Tongue (tissue), 2 donors: Measurements from ENCODE around the gene CAMTA1. TPM values are rescaled to one million over a fixed set of nuclear protein-coding genes. Genes with fewer than 3 reads are reported as not detected.
"Not testable (repeated sequence)": the region's sequence is repeated elsewhere in the genome, so short reads cannot be mapped to it uniquely, and the experiment has no call there.

Experiments
- DNase-seq: peaks from one replicate; pipeline ENCODE4 v3.0.0-alpha.2; 2015
- total RNA-seq: library from RNA; depleted of rRNA; stranded (reverse); fragments of >200 nt; gene quantifications from one replicate; pipeline ENCODE4 v1.2.3, GENCODE V29; 2014

The CAMTA1 gene
- total RNA-seq, 1 donor from 2014 or later = 60.6 TPM

DNA sequence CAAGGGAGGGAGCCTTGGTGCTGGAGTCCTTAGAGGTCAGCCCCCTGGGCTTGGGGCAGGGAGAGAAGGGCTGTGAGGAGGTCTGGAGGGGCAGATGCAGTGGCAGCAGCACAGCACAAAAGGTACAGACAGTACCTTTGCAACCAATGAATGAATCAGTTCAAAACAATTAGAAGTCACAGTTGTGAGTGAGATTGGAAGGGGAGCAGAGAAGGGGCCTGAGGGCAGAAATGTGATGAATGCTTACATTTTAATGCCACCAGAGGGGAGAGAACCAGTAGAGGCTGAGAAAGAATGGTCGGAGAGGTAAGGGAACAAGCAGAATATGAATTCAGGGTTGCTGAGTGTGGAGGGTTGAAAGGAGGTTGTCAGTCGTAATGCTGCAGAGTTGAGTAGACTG lies 24.2 kb downstream of the CAMTA1 start:
- DNase-seq = no peak

DNA sequence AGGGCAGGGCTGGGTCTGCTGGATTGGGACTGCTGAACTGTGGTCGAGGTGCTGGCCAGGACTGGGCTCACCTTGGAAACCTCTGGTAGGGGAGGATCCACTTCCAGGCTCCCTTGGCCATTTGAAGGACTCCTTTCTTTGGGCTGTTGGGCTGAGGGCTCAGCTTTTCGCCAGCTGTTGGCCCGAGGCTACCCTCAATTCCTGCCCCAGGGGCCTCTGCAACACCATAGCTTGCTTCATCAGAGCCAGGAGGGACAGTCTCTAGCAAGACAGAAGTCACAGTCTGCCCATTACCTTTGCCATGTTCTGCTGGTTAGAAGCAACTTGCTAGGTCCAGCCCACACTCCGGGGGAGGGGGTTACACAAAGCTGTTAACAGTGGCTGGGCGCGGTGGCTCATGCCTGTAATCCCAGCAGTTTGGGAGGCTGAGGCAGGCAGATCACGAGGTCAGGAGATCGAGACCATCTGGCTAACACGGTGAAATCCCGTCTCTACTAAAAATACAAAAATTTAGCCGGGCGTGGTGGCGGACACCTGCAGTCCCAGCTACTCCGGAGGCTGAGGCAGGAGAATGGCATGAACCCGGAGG lies 25.0 kb downstream of the CAMTA1 start:
- not testable (repeated sequence) for DNase-seq

DNA sequence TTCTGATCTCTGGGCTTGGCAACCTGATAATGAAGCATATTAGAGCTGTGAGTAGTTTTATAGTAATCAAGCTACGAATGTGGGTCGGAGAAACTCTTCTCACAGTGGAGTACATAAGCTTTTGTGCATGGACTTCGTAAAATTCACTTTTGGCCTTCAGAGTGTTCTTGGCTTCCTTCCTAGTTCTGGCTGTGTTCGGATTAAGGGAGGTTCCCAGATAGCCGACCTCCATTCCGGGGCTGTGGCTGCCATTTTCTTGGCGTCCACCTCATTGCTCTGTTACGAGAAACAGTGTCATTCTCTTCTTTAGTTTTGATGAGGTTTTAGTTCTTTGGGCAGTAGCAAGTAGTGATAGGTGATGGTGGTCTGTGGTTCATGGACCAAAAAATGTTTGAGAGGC lies 26.3 kb downstream of the CAMTA1 start:
- DNase-seq = no peak

DNA sequence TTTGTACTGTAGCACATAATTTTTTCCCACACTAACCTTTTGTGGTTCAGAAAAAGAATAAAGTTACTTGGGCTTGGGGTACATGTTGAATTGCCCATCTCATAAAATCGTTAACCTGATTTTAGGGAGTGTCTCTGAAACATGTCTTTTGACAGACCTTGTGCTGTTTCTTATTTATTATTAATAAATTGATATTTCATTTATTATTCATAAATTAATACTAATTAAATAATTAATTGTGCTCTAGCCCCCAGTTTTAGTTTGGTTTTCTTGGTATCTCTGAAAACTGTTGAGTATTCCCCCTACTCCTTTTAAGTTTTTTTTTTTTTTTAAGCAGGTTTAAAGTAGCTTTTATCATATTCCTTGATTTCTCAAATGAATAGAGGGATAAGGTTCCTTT lies 27.9 kb downstream of the CAMTA1 start:
- DNase-seq = no peak

DNA sequence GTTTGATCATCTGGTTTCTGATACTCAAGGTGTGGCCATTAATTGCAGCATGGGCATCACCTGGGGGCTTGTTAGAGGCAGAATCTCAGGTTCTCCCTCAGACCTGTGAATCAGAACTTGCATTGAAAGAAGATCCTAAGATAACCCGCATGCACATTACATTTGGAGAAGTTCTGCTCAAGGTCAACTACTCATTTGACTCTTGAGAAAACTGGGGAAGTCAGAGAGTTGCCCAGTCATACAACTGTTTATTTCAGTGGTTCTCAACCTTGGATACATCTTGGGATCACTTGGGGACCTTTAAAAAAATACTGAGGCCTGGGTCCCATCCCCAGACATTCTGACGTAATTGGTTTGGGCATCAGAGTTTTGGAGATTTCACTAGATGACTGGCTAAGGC lies 30.5 kb downstream of the CAMTA1 start:
- no peak for DNase-seq

DNA sequence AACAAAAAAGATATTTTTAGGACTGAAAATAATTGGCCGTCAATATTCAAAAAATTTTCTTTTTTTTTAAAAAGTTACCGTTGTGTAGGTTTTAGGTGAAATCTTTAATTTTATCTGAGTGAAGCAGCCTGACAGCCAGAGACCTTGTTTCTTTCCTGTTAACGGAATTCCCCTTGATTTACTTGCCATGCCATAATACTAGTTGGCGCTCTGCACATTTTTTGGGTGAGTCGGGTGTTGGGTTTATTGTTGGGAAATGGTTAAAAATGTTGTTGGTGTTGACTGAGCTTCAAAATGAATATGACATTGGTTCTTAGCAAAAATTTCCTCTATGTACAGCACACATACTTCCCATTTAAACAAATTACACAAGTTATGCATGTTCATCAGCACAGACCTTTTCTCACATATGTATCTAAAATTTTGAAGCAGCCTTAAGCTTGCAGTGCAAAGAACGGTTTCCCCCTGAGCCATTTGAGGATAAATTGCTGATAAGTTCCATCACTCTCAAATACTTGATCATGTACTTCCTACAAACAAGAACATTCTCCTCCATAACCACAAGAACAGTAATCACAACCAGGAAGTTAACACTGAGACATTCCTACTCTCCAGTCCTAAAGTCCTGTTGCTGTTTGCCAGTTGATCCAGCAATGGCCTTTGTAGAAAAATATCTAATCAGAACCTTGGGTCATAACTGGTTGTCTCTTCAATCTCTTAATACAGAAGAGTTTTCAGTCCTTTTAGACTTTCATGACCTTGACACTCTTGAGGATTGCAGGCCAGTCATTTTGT lies 34.2 kb downstream of the CAMTA1 start:
- DNase-seq = no peak

DNA sequence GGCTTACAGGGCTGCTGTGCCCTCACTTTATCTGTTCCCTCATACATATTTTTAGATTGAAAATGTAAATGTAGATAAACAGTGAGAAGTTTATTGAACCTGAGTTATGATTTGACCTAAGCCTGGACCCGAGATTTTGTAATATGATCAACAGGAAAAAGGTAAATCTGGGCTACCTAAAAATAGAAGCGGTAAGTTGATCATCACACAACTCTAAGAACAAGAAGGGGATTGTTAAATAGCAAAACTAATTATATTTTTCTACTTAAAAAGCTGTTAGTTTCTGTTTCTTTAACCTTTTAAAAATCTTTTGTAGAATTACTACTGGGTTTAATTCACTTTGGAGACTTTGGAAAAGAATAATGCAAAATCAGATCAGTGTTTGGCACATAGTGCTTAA lies 35.6 kb downstream of the CAMTA1 start:
- DNase-seq = no peak

DNA sequence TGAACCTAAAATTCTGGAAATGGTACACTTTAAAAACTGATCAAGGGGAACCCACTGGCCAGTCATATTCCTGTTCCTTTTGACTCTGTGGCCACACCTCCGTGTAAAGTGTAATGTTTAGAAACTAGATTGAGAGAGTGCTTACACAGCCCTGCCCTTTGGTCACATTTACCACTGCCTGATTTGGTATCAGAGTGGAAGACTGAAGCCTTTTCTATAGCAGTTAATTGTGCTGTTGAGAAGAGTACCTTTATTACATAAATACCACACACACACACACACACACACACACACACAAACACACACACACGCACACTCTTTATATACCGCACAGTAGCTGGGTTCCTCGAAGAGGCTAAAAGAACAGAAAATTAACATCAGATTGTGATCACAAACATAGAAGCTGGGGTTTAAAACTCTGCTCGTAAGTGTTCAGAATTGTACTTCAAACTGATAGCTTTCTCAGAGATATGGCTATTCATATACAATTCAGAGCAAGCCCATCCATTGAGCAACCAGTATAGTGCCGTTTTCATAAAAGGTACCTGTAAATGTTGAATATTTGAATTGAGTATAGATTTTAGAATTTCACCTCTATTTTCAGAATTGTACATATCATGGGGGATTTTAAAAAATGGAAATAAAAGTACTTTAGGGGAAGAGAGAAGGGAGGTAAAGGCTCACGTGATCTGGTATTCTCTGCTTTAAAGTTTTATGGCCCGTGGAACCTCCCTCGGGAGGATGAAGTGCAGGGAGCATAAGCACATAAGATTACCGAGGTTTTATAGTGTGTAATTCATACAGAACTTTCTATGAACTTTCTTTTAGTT lies 37.5 kb downstream of the CAMTA1 start:
- DNase-seq = no peak

DNA sequence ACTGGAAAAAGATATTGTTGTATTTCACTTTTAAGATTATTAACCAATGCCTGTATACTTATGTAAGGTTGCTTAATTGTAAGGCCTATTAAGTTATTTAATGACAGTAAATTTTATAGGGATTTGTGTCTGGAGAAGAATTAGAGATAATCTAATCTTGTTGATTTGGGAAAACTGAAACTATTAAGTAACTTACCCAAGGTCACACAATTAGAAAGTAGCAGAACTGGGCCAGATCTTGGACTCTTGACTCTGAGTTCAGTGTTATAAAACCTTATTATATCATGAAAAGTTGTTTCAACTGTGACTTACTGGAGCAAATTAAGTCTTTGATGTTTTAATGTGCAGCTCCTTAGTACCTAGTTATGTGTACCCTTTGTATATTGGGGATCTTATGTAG lies 38.5 kb downstream of the CAMTA1 start:
- no peak for DNase-seq

DNA sequence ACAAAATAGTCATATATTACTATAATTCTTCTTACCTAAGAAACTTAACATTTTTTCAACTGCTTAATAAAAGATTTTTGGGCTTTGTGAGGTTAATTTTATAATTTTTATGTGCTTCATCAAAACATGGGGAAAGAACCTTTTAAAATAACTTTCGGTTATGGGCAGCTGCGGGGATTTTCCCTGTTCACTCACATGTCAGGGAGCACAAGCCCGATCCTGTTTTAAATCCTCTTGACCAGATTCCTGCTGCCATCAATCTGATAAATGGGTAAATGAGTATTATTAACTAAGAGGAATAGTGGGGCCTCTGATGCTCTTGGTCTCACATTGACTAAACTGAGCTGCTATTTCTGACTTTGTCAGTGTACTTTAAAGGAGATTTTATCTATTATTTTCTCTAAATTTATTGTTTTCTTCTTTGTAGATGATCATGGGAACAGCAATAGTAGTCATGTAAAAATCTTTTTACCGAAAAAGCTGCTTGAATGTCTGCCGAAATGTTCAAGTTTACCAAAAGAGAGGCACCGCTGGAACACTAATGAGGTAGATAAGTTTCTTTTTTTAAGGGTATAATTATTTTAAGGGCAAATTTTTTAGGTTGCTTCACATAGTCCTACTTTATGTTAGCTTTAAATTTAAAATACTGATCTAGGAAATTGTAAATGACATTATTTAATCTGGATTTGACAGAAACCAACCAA lies 39.6 kb downstream of the CAMTA1 start:
- DNase-seq = no peak

DNA sequence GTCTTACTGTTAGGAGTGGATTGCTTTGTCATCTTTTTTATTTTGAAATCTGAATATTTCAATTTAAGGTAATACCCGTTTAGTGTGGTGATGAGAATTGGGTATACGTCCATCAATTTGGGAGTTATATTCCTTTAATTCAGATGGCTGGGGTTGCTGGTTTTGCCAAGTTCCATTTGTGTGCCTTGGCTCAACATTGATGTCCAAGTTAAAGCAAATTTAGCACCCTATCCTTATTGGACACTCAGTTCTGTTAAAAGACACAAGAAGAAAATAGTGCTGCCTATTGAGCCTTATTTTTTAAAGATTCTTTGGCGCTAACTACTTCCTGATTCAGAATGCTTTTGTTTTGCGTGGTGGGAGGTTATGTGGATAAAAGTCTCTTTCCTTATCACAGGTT lies 40.6 kb downstream of the CAMTA1 start:
- DNase-seq = no peak

DNA sequence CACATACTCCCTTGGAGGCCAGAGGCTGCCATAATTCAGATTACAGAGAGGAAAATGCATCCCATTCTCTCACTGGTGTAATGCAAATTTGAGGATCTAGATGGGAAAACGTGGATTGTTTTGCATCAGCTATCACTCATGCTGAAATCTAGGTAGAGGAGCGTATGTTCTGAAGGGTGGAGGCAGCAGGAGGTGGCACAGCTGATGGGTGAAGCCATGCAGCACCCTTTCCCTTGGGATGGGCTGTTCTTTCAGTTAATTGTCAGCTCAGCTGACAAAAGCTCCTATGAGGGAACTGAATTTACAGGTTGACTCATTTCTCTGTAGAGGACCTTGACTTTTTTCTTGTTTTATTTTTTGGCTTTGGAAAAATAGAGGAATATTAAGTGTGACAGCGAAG lies 41.8 kb downstream of the CAMTA1 start:
- DNase-seq = no peak

DNA sequence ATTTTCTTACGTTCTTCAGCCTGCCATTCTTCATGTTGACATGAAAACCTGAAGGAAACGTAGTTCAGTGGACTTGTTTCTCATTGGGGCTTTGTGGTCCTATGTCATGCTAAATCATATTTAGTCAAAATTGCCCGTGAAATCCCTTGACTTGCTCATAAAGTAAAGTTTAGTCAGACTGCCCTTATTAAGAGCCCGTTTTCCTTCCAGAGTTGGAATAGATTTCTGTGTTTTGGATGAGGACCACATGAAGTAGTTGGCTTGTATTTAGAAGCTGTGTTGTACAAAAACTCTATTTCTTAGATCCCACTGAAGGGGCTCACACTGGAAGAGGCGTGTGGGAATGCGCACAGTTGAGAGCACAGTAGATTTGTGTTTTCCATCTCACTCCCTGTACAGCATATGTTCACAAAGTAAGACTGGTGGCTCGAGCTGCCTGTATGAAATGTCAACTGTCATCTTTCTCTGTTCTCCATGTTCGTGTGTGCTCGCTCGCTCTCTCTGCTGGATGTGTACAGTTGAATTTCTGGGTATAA lies 42.4 kb downstream of the CAMTA1 start:
- peak; percentile 31 for DNase-seq

DNA sequence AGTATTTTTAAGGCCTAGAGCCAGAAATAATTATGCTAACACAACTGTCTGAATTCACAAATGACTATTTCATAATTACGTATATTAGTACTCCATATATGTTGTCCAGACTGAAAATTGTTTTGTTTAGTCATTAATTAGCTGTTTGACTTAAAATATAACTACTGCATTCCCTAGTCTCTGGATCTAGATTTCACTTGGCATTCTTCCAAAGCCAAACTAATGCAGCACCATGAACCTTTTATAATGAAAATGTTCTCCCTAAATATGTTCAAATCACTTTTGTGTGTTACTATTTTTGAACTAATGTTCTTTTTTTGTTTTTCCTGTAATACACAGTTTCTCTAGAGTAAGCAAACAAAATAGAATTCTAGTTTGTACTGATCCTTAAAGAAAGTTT lies 46.1 kb downstream of the CAMTA1 start:
- peak; percentile 24 for DNase-seq

DNA sequence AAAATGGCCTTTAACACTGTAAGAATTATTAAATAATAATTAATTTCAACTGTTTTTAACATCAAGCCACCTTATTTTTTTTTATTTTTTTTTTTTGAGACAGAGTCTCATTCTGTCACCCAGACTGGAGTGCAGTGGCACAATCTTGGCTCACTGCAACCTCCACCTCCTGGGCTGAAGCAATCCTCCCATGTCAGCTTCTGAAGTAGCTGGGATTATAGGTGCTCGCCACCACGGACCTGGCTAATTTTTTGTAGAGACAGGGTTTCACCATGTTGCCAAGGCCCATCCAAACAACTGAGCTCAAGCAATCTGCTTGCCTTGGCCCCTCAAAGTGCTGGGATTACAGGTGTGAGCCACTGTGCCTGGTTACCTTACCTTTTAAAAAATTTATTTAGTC lies 46.8 kb downstream of the CAMTA1 start:
- DNase-seq = not testable (repeated sequence)

DNA sequence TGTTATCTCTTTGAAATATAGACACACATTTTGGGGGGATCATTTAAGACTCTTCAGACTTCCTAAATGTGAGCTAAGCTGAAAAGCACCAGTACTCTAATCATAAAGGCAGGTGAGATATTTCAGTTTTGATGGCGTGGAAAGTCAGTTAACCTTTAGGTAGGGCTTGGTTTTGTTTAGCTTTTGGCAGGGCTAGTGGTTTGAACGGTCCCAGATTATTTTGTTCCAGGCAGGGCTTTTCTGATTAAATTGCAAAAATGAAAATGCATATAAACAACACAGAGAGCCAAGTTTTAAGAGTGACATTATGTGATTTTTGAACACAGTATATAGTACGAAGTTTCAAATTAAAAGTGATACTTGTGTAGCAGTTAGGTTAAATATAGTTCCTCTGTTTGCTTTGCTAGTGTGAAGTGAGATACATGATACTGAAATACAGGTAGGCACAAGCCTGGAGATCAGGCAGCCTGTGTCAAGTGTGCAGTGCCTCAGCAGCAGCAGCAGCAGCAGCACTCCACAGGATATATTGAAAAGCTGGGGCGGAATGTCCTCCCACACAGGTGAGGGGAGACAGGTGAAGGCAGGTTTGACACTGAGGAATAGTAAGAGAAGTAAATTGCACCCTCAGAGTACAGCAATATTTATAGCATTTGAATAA lies 47.4 kb downstream of the CAMTA1 start:
- DNase-seq = no peak

DNA sequence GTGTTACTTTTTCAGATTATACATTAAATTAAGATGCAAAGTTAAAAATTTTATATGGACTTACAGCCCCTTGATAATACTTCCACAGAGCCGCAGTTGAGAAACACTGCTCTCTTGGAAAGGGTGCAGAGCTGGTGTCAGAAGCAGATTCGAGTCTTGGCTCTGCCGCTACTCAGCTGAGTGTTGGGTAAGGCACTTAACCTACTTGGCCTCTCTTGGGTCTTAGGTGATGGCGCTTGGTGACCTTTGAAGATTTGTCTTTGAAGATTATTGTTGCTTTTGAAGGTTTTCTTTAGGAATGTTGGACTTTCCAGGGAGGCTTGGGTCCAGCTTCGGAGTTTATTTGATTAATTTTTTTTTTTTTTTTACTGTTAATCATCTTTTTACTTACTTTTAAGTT lies 48.5 kb downstream of the CAMTA1 start:
- DNase-seq = no peak

DNA sequence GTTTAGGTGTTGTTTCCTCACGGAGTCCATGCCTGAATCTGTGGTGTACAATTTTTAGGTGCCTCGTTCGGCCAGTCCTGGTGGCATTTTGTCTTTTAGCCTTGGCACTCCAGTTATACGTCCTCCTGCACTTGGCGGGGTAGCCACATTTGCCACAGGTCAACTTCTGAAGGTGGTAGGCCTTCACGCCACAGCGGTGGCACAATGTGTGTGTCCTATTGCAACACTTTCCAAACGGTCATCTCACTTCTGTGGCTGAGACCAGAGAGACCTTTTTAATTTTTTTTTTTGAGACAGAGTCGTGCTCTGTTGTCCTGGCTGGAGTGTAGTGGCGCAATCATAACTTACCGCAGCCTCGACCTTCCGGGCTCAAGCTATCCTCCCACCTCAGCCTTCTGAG lies 49.1 kb downstream of the CAMTA1 start:
- DNase-seq = no peak

DNA sequence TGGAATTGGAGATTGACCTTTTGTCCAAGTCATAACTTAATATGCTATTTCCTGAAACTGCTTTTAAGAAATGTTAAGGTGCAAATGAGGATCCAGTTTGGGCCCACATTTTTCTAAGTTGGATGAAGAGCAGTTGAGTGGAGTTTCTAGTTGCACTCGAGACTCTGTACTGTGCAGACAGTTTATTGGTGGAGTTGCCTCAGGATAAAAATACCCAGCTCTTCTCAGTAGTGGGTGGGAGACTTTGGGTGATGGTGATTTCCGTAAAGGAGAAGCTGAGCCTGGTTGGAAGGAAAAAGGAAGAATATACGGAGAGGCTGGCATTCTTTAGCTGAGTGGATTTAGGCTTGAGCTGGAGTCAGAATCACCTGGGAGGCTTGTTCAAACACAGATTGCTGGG lies 49.9 kb downstream of the CAMTA1 start:
- no peak for DNase-seq

DNA sequence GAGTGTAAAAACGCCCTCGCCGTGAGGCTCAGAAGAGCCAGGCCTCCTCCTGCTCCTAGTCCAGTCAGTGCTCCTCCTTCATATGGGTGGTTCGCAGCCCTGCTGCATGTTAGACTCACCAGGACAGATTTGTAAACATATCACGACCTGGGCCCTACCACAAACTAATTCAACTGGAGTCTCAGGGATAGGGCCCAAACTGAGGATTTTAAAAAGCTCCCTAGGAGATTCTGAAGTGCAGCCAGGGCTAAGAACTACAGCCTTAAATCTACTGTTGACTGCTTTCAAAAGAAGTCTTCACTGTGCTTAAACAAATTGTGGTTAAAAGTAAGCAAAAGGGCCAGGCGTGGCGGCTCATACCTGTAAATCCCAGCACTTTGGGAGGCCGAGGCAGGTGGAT lies 57.0 kb downstream of the CAMTA1 start:
- DNase-seq = no peak

DNA sequence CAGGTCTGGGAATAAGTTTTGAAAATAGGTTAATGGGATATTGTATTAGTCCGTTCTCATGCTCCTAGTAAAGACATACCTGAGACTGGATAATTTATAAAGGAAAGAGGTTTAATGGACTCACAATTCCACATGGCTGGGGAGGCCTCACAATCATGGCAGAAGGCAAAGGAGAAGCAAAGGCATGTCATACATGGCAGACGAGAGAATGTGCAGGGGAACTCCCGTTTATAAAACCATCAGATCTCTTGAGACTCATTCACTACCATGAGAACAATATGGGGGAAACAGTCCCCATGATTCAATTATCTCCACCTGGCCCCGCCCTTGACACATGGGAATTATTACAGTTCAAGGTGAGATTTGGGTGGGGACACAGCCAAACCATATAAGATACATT lies 60.5 kb downstream of the CAMTA1 start:
- DNase-seq = not testable (repeated sequence)

DNA sequence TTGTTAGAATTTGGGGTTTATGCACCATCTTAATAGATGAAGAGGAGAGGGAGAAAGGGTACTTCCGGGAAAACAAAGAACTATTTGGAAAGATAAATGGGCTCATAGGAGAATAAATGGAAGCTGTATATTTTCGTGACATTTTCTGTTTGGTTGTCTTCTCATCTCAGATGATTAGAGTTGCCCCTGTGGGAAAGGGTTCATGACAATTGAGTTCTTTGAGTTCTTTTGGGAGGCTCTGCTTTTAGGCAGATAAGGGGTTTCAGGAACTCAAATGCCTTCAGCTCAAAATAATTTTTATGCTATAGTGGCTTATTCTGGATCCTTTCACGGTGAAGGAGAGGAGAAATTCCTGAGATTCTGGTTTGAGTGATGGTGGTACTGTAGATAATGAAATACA lies 63.6 kb downstream of the CAMTA1 start:
- DNase-seq = no peak
